ENCODE results near the gene AQP2. TPM values are rescaled to one million over a fixed set of nuclear protein-coding genes. Genes with fewer than 3 reads are reported as not detected.

Gene AQP2
- total and polyA plus RNA-seq, 2 of the 13 experiments (the other 11 are each of a cell fraction or from before 2014, with no cell fraction given): not detected

DNA sequence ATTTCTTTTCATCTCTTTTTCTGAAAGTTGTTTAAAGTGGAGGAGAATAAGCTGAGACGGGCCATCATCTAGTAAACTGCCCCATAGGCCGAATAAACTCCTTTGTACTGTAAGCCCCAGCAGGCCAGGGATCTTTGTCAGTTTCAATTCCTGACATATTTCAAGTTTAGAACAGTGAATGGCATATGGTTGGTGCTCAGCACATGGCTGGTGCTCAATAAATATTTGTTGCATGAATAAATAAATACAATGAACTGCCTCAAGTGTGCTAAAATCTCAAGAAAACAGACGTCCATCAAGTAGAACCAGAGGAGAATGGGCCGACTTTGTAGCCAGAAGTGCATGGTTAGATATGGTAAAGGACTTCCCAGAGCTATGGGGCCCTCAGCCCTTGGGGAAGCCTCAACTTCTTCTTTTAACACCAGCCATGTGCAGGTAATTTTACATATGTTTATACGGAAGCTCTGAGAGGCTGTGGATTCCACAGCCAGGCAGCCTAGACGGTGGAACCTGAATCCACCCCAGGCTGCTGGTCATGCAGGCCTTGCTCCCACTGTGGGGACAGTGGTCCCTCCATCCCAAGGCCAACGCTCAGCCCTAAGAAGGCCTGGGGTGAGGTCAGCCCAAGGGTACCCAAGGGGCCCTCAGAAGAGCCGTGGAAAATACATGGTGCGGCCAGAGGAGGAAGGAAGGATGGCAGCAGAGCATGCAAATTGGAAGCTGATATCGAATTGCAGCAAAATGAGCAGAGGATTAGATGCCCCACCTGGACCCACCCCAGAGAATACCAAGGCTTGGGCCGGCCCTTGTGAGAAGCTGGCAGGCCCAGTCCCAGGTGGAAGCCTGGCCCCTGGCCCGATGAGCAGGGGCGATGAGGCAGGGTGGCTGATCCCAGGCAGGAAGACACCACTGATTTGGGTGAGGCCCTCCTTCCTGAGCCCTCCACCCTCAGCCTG, 8.7 kb upstream of the AQP2 start (continued):
- TF ChIP-seq HMGA1 (CRISPR knock-in tag; conservative IDR thresholded peaks at IDR 0.05) (no peak), CBX2 (IDR thresholded peaks at IDR 0.05; ENCODE audit: low read depth, low read length) (no peak), CBX2 (CRISPR knock-in tag; IDR thresholded peaks at IDR 0.05; ENCODE audit: low read depth) (no peak), HNF4A (CRISPR knock-in tag; IDR thresholded peaks at IDR 0.05) (no peak), NR2F1 (CRISPR knock-in tag; IDR thresholded peaks at IDR 0.05) (no peak), NCOA1 (CRISPR knock-in tag; IDR thresholded peaks at IDR 0.05) (no peak), ZMYM4 (CRISPR knock-in tag; IDR thresholded peaks at IDR 0.05) (no peak), STAT5B (CRISPR knock-in tag; IDR thresholded peaks at IDR 0.05) (no peak)
- TF ChIP-seq, protein P1, sequence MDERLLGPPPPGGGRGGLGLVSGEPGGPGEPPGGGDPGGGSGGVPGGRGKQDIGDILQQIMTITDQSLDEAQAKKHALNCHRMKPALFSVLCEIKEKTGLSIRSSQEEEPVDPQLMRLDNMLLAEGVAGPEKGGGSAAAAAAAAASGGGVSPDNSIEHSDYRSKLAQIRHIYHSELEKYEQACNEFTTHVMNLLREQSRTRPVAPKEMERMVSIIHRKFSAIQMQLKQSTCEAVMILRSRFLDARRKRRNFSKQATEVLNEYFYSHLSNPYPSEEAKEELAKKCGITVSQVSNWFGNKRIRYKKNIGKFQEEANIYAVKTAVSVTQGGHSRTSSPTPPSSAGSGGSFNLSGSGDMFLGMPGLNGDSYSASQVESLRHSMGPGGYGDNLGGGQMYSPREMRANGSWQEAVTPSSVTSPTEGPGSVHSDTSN (CRISPR knock-in tag; IDR thresholded peaks at IDR 0.05): no peak

DNA sequence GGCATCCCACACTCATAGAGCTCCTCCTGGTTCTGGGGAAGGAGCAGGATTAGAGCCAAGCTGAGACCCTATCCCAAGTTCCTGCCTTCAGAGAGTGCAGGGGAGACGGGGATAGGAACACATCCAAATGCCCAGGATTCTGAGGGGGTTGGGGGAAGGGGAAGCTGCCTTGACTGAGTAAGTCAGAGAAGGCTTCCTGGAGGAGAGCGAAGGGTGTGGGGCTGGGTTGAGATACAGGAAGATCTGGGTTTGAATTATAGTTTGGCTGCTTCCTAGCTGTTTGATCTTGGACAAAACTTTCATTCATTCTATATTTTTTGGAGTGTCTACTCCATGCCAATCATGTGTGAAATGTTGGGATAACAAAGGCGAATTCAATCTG, 8.0 kb upstream of the AQP2 start:
- Histone ChIP-seq H3K4me1 (ENCODE audit: insufficient read depth, low read length) (peaks cover 29% of the 10 kb centered on the region), H3K27ac (ENCODE audit: extremely low read length, insufficient read depth, low read length) (no peak overlapping the region), H2AFZ (ENCODE audit: low read length) (no peak overlapping the region), H4K20me1 (ENCODE audit: insufficient read depth, low read length) (no peaks in the 10 kb centered on the region), H3K9me3 (ENCODE audit: low read length) (no peaks in the 10 kb centered on the region), H3K36me3 (replicated peaks in 1 of 2; ENCODE audit: control insufficient read depth in 1 of 2, insufficient read depth in 2 of 2, low read length in 2 of 2) (no peaks in the 10 kb centered on the region), H3K9ac (ENCODE audit: insufficient read depth, low read depth, low read length) (no peak overlapping the region), H3K4me3 (replicated peaks in 1 of 3; ENCODE audit: insufficient read depth in 1 of 3, low read depth in 2 of 3, low read length in 3 of 3) (no peak overlapping the region), H3K4me2 (ENCODE audit: low read depth, low read length) (no peak overlapping the region), H3K27me3 (ENCODE audit: control insufficient read depth in 1 of 2, insufficient read depth in 2 of 2, low read length in 2 of 2) (peaks cover 1 to 9% of the 10 kb centered on the region in 2 experiments; a peak in 3 of 5 replicates), H3K79me2 (ENCODE audit: insufficient read depth, low read length) (no peaks in the 10 kb centered on the region)
- in situ Hi-C loops (cut with HindIII; ENCODE audit: extremely low pct_ligation_motif_present, low pct_unique_long_range_greater_than_20kb) (loop anchor here (5.0 kb wide), 1 partner anchor 75 kb away; no protein-coding TSS in a partner anchor), intact Hi-C loops (cut with micrococcal nuclease; ENCODE audit: unreplicated experiment) (loop anchor here (10.0 kb wide), 1 partner anchor 78 kb away; no protein-coding TSS in a partner anchor)
- no TSS peak for BruUV-seq (replicated peaks)
- POLR2A ChIA-PET: no interaction called here
- WGBS (ENCODE audit: low lambda C conversion rate): 46% methylated on average over 3 of the region's 3 CpGs
- no peak for FAIRE-seq
- no peak for ATAC-seq
- DNase-seq (ENCODE audit: low spot score): no peak
- CTCF ChIA-PET (ENCODE audit: low intra/inter-chr PET ratio, low total read pairs): no interaction called here
- TF ChIP-seq ZBTB20 (CRISPR knock-in tag; IDR thresholded peaks at IDR 0.05; ENCODE audit: borderline replicate concordance, low read depth): no peak
- TF ChIP-seq ETV6 (CRISPR knock-in tag; conservative IDR thresholded peaks at IDR 0.05): no peak
- TF ChIP-seq, protein P2, sequence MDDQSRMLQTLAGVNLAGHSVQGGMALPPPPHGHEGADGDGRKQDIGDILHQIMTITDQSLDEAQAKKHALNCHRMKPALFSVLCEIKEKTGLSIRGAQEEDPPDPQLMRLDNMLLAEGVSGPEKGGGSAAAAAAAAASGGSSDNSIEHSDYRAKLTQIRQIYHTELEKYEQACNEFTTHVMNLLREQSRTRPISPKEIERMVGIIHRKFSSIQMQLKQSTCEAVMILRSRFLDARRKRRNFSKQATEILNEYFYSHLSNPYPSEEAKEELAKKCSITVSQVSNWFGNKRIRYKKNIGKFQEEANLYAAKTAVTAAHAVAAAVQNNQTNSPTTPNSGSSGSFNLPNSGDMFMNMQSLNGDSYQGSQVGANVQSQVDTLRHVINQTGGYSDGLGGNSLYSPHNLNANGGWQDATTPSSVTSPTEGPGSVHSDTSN (CRISPR knock-in tag; IDR thresholded peaks at IDR 0.05; ENCODE audit: borderline replicate concordance): no peak
- no peak for TF ChIP-seq KLF15 (CRISPR knock-in tag; IDR thresholded peaks at IDR 0.05; ENCODE audit: borderline replicate concordance)
- TF ChIP-seq FOXO1 (CRISPR knock-in tag; IDR thresholded peaks at IDR 0.05): no peak
- TF ChIP-seq KDM1A (CRISPR knock-in tag; IDR thresholded peaks at IDR 0.05): no peak
- TF ChIP-seq, protein P3, sequence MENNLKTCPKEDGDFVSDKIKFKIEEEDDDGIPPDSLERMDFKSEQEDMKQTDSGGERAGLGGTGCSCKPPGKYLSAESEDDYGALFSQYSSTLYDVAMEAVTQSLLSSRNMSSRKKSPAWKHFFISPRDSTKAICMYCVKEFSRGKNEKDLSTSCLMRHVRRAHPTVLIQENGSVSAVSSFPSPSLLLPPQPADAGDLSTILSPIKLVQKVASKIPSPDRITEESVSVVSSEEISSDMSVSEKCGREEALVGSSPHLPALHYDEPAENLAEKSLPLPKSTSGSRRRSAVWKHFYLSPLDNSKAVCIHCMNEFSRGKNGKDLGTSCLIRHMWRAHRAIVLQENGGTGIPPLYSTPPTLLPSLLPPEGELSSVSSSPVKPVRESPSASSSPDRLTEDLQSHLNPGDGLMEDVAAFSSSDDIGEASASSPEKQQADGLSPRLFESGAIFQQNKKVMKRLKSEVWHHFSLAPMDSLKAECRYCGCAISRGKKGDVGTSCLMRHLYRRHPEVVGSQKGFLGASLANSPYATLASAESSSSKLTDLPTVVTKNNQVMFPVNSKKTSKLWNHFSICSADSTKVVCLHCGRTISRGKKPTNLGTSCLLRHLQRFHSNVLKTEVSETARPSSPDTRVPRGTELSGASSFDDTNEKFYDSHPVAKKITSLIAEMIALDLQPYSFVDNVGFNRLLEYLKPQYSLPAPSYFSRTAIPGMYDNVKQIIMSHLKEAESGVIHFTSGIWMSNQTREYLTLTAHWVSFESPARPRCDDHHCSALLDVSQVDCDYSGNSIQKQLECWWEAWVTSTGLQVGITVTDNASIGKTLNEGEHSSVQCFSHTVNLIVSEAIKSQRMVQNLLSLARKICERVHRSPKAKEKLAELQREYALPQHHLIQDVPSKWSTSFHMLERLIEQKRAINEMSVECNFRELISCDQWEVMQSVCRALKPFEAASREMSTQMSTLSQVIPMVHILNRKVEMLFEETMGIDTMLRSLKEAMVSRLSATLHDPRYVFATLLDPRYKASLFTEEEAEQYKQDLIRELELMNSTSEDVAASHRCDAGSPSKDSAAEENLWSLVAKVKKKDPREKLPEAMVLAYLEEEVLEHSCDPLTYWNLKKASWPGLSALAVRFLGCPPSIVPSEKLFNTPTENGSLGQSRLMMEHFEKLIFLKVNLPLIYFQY (CRISPR knock-in tag; IDR thresholded peaks at IDR 0.05; ENCODE audit: borderline replicate concordance): no peak
- no peak for TF ChIP-seq RBM39 (IDR thresholded peaks at IDR 0.05; ENCODE audit: low read depth, low read length, poor library complexity, severe bottlenecking)

Data from HepG2 (cell line).